HL-60 (cell line): ENCODE measurements around the gene XKR7.

Experiments
- DNase-seq, 2 experiments: peaks; one replicate each; pipeline ENCODE4 v3.0.0-alpha.2; 2010 to 2020; ENCODE audit warnings: low read depth in 1 of 2, low spot score in 1 of 2
- H3K27ac ChIP-seq: fragments of 250-450 bp; sonication (Bioruptor Pico); replicated peaks from 2 replicates; pipeline ENCODE4 v1.5.1; 2020; ENCODE audit warnings: mild to moderate bottlenecking, moderate library complexity
- H3K27me3 ChIP-seq: fragments of 250-450 bp; sonication (Bioruptor Pico); 2 replicates; pipeline ENCODE4 v1.5.1; 2021; ENCODE audit warnings: mild to moderate bottlenecking, moderate library complexity; ENCODE audit not compliant: insufficient read depth, poor library complexity, severe bottlenecking
- H3K4me3 ChIP-seq: replicated peaks from 2 replicates; pipeline ENCODE4 v1.5.1; 2011; ENCODE audit warnings: mild to moderate bottlenecking, control low read depth, low read length; ENCODE audit not compliant: insufficient read depth
- GABPA ChIP-seq: IDR thresholded peaks from 2 replicates; pipeline ENCODE4 v1.6.1; 2012; ENCODE audit warnings: low read depth
- POLR2AphosphoS5 ChIP-seq: IDR thresholded peaks from 2 replicates; pipeline ENCODE4 v1.6.1; 2012; ENCODE audit warnings: low read depth
- SPI1 ChIP-seq: IDR thresholded peaks from 2 replicates; pipeline ENCODE4 v1.6.1; 2012; ENCODE audit warnings: low read depth, mild to moderate bottlenecking, borderline replicate concordance
- TF ChIP-seq, protein P1 (sequence below): IDR thresholded peaks from one replicate; pipeline ENCODE4 v1.5.1; 2011; ENCODE audit warnings: low read length, control low read depth, inconsistent platforms; ENCODE audit not compliant: insufficient read depth
- TF ChIP-seq, protein P2 (sequence below): IDR thresholded peaks from 2 replicates; pipeline ENCODE4 v1.6.1; 2012; ENCODE audit warnings: low read depth; ENCODE audit not compliant: insufficient replicate concordance

Gene XKR7

DNA sequence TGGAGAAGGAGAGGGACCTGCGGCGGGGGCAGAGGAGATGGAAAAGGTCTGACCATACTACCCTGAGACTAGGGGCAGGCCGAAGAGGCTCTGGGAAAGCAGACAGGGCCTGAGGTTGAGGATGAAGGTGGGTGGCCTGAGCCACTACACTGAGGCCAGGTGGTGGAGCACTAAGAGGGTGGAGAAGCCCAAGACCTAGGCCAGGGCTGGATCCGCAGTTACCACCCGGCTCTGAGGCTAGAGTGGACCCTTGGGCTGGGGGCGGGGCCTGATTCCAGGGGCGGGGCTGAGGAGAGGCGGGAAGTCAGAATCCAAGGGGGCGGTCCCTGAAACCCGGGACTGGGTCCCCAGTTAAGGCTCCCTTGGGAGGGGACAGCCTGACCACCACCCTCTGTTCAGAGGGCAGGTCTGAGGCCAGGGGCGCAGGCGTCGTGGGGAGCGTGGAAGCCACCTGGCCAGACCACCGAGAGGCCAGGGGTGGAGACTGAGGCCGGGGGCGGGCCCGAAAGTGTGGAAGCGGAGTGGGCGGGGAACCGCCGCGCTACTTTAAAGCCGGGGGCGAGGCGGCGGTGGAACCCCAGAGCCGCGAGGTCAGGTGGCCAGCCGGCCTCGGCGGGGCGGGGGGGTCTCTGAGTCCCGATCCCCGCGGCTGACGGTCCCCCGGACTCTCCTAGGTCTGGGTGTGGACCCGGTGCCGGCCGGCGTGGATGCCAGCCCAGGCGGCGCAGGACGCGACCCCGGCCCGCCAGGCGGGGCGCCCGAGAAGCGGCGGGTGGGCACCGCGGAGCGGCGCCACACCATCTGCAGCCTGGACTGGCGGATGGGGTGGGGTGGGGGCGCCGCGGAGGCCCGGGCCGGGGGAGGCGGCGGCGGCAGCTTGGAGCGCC lies 50.6 kb downstream of the XKR7 start:
- H3K4me3 ChIP-seq: peak overlapping the region; percentile 50
- peak in 1 of 2 experiments; percentile 16 for DNase-seq
- TF ChIP-seq, protein P1, sequence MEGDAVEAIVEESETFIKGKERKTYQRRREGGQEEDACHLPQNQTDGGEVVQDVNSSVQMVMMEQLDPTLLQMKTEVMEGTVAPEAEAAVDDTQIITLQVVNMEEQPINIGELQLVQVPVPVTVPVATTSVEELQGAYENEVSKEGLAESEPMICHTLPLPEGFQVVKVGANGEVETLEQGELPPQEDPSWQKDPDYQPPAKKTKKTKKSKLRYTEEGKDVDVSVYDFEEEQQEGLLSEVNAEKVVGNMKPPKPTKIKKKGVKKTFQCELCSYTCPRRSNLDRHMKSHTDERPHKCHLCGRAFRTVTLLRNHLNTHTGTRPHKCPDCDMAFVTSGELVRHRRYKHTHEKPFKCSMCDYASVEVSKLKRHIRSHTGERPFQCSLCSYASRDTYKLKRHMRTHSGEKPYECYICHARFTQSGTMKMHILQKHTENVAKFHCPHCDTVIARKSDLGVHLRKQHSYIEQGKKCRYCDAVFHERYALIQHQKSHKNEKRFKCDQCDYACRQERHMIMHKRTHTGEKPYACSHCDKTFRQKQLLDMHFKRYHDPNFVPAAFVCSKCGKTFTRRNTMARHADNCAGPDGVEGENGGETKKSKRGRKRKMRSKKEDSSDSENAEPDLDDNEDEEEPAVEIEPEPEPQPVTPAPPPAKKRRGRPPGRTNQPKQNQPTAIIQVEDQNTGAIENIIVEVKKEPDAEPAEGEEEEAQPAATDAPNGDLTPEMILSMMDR: no peak
- TF ChIP-seq, protein P2, sequence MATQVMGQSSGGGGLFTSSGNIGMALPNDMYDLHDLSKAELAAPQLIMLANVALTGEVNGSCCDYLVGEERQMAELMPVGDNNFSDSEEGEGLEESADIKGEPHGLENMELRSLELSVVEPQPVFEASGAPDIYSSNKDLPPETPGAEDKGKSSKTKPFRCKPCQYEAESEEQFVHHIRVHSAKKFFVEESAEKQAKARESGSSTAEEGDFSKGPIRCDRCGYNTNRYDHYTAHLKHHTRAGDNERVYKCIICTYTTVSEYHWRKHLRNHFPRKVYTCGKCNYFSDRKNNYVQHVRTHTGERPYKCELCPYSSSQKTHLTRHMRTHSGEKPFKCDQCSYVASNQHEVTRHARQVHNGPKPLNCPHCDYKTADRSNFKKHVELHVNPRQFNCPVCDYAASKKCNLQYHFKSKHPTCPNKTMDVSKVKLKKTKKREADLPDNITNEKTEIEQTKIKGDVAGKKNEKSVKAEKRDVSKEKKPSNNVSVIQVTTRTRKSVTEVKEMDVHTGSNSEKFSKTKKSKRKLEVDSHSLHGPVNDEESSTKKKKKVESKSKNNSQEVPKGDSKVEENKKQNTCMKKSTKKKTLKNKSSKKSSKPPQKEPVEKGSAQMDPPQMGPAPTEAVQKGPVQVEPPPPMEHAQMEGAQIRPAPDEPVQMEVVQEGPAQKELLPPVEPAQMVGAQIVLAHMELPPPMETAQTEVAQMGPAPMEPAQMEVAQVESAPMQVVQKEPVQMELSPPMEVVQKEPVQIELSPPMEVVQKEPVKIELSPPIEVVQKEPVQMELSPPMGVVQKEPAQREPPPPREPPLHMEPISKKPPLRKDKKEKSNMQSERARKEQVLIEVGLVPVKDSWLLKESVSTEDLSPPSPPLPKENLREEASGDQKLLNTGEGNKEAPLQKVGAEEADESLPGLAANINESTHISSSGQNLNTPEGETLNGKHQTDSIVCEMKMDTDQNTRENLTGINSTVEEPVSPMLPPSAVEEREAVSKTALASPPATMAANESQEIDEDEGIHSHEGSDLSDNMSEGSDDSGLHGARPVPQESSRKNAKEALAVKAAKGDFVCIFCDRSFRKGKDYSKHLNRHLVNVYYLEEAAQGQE: no peak
- TF ChIP-seq SPI1: no peak
- TF ChIP-seq POLR2AphosphoS5: no peak
- H3K27me3 ChIP-seq: peaks cover 44% of the 10 kb centered on the region
- no peak overlapping the region for H3K27ac ChIP-seq

DNA sequence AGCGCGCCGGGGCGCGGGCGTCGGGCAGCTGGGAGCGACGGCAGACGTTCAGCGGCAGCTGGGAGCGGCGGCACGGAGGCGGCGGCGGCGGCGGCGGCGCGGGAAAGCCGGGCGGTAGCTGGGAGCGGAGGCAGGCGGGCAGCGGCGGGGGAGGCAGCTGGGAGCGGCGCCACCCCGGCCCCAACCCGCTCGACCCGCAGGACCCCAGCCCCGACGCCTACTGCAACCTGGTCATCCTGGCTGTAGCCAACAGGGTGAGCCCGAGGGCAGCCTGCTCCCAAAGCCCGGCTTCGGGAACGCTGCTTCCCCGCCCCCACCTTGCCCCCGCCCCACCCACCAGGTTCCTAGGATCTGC lies 51.2 kb downstream of the XKR7 start:
- peaks cover 44% of the 10 kb centered on the region for H3K27me3 ChIP-seq
- TF ChIP-seq GABPA: no peak
- TF ChIP-seq POLR2AphosphoS5: no peak
- no peak for TF ChIP-seq SPI1
- TF ChIP-seq, protein P1: no peak
- H3K27ac ChIP-seq: no peak overlapping the region
- peak overlapping the region; percentile 31 for H3K4me3 ChIP-seq
- DNase-seq: no peak

DNA sequence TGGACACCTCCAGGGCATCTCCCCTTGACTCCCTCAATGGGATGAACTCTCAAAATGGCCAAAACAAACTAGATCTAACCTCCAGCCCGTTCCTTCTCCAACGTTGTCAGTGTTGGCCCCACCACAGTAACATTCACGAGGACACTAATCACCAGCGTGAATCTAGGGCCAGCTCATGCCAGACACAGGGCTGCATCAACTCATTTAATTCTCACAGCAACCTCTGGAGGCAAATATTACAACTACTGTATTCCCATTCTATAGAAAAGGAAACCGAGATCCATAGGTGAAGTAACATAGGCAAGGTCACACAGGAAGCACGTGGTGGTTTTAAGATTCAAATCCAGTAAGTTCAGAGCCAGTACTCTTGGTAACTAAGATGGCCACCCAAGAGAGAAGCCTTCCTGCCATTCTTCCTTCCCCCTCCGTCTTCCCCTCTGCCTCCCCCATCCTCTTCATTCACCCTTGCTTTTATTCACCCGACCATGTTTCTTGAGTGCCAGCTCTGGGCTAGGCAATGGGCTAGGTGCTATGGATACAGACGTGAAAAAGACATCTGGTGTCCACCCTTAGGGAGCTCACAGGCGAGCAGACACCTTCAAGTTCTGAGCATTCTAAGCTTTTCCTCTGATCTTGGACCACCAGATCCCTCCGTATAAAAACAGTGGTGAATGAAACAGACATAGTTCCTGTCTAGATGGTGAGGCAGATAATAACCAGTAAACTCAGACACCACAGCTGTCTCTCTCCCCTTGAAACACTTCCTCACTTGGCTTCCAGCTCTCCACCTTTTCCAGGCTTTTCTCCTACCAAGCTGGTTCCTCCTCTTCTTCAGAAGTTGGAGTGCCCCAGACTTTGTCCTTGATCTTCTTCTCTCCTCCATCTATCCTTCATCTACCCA lies 51.9 kb downstream of the XKR7 start:
- DNase-seq: no peak
- Histone ChIP-seq H3K27me3 (peaks cover 44% of the 10 kb centered on the region), H3K27ac (no peak overlapping the region), H3K4me3 (no peak overlapping the region)
- TF ChIP-seq, protein P1: no peak
- TF ChIP-seq GABPA: no peak
- TF ChIP-seq, protein P2: no peak
- no peak for TF ChIP-seq POLR2AphosphoS5
- TF ChIP-seq SPI1: no peak
